ENCODE data around the gene ESPL1.

GRCh38 chr12:53338017-53338416 lies 69.9 kb downstream of the ESPL1 start:
- TF ChIP-seq POLR2AphosphoS5 (IDR thresholded peaks at IDR 0.05): no peak
- no peak for TF ChIP-seq CTCF (IDR thresholded peaks at IDR 0.05)
- TF ChIP-seq POLR2A (IDR thresholded peaks at IDR 0.05): no peak
